Measurements from ENCODE around the gene SPTAN1.

The SPTAN1 gene

GRCh38 chr9:128607642-128608350, 55.4 kb downstream of the SPTAN1 start:
- peak; percentile 99 for DNase-seq

DNA sequence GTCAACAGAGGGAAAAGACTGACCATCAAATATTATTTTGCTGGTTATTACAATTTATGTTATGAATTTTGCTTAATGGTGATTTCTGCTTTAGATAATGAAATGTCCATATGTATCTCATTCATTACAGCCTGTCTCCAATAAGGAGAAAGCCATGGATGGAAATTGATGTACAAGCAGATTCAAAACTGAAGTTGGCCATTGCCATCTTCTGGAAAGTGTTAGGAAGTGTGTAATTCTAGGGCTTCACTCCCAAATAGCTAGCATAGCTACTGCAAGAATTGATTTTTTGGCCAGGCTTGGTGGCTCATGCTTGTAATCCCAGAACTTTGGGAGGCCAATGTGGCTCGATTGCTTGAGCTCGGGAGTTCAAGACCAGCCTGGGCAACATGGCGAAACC, 58.5 kb downstream of the SPTAN1 start:
- no peak for DNase-seq

- DNase-seq: no peak
Measured at GRCh38 chr9:128611600-128612394, 59.4 kb downstream of the SPTAN1 start.

- no peak for DNase-seq
Measured at GRCh38 chr9:128614728-128615127, 62.3 kb downstream of the SPTAN1 start.

GRCh38 chr9:128615571-128615970, 63.2 kb downstream of the SPTAN1 start:
- DNase-seq: no peak

DNA sequence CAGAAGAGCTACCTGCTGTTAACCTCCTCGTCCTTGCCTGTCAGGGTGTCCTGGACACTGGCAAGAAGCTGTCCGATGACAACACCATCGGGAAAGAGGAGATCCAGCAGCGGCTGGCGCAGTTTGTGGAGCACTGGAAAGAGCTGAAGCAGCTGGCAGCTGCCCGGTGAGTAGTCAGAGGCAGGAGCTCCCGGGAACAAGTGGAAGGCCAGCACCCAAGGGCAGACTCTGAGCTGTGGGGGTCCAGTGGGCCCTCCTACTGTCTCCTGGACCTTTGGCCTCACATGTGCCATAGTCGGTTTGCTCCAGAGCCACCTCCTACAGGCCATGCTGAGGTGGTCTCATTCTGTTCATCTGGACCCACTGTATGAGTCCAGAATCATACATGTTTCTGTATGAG, 65.6 kb downstream of the SPTAN1 start:
- DNase-seq: no peak

DNA sequence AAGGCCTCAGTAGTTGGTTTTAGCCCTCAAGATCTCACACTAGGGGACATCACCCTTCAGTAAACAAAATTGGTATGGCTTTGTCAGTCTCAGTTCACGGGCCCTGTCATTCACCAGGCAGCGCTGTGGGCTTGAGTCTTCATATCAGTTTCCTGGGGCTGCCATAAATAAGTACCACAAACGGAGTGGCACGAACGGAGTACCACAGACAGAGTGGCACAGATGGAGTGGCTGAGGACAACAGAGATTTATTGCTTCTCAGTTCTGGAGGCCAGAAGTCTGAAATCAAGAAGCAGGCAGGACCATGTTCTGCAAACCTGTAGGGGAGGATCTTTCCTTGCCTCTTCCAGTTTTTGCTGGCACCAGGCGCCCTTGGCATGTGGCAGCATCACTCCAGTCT, 66.7 kb downstream of the SPTAN1 start:
- no peak for DNase-seq

GRCh38 chr9:128619779-128620178, 67.4 kb downstream of the SPTAN1 start:
- no peak for DNase-seq

GRCh38 chr9:128621730-128622455, 69.5 kb downstream of the SPTAN1 start:
- no peak for DNase-seq

DNA sequence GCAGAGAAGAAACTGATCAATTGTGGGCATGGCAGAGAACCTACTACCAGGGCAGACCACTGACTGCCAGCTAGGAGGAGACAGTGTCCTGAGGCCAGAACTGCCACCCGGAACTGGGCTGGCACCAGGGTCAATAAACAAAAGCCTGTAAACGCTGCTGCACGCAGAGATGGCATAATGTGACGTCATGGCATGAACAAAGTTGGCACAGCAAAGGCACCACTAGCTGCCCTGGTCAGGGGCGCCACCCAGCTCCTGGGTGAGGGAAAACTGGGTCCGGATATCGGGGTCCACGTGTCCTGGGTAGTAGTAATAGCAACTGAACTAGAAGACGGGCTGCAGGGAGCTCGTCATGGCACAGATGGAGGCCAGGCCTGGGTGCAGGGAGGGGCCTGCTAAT, 72.2 kb downstream of the SPTAN1 start:
- no peak for DNase-seq

- DNase-seq: no peak
Measured at GRCh38 chr9:128625391-128626146, 73.2 kb downstream of the SPTAN1 start.

- no peak for DNase-seq
Measured at GRCh38 chr9:128626181-128626580, 73.8 kb downstream of the SPTAN1 start.

GRCh38 chr9:128627127-128627715, 74.8 kb downstream of the SPTAN1 start:
- no peak for DNase-seq

DNA sequence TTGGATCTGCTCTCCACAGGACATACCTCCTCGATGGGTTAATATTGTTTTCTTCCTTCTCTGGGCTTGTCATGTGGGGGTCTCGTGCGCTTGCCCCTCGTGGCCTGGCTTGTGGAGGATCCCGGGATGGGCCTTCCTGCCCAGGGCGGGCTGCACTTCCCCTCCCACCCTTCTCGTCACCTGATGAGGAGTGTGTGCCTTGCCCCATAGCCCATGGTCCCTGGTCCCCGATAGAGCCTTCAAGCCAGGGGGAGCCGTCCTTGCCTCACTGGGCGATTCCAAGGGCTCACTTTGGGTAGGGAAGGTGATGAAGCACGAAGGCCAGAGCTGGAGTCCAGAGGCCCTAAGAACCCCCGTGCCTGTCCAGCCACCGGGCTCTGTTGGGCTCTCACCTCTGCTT, 75.5 kb downstream of the SPTAN1 start:
- DNase-seq: no peak

DNA sequence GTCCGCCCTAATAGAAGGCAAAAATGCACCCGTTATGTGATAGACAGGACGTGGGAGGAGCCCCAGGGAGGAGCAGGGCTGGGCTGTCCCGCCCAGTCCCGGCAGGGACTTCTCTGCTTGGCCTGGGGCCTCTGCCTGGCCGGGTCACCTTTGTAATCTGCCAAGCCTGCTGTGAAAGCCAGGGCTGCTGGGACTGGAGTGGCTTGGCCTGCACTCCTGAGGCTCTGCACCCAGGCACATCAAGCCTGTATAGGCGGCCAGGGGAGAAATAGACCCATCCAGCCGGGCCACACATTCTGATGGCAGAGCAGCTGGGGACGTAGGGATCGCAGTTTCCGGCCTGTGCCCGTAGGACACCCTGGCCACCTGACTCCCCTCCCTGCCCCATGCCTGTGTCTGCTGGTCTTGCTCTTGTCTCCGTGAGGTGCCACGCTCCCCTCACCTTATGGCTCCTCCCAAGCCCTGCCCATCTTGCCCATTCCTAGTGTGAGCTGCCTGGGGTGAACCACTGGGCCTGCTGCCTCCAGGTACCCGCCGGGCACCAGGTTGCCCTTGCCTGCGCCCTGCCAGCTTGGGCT, 76.2 kb downstream of the SPTAN1 start:
- DNase-seq: no peak

DNA sequence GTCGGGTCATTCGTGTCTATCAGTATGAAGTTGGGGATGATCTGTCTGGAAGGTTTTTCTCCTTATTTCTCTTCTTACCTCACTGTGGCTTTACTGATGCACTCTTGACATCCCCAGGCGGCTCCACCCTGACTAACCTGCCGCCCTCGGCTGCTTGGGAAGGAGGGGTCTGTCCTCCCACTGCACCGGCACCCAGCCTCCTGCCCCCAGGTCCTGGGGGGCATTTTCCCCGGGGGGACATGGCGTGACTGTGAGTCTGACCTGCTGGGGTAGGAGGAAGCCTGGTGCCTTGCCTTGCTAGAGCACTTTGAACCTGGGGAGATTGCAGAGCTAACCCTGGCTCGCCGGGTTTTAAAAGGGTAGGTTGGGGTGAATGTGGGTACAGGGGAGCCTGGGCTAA, 76.7 kb downstream of the SPTAN1 start:
- no peak for DNase-seq

DNA sequence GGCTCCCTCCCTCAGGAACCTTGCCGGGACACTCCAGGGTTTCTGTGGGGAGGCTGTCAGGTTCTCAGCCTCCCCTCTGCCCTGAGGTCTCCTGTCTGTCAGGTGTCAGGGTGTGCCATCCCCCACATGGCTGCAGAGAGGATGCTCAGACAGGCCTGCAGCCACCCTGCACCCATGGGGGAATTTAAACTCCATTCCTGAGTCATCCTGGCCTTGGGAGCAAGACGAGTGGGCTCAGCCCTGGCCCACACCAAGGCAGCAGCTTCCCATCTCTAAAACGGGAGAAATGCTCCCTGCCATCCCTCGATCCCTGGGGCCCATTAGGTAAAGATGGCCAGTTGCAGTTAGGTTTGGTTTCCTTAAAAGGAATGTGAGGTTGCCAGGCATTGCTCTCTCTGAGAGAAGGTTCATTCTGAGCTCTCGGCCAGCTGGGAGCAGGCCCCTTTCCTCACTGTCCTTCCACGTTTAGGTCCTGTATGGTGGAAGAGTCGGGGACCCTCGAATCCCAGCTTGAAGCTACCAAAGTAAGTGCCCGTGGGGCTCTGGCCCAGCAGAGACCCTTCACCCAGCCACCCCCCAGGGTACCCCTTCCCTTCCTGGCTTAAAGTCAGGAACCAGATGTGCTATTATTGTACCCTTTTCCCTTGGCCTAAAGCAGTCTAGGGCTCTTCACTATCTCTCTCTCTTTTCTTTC, 77.6 kb downstream of the SPTAN1 start:
- no peak for DNase-seq

DNA sequence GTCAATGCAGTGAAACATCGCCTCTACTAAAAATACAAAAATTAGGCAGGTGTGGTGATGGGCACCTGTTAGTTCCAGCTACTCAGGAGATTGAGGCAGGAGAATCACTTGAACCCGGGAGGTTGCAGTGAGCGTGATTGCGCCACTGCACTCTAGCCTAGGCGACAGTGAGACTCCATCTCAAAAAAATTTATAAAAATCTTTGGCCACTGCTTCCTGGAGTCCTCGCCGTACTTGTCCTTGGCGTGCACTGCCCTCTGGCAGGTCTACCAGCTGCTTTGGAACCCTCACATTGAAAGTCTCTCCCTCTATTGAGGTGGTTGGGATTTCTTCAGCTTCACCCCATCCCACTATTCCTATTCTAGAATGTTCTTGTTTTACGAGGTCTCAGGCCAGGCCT, 79.2 kb downstream of the SPTAN1 start:
- DNase-seq: no peak

DNA sequence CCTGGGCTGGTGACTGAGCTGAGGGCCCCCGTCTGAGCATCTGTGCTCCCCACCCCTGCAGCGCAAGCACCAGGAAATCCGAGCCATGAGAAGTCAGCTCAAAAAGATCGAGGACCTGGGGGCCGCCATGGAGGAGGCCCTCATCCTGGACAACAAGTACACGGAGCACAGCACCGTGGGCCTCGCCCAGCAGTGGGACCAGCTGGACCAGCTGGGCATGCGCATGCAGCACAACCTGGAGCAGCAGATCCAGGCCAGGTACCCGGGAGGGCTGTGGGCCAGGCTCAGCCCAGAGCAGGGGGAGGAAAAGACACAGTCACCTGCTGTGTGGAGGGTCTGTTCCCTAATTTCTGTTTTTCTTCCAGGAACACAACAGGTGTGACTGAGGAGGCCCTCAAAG, 79.7 kb downstream of the SPTAN1 start:
- DNase-seq: no peak

DNA sequence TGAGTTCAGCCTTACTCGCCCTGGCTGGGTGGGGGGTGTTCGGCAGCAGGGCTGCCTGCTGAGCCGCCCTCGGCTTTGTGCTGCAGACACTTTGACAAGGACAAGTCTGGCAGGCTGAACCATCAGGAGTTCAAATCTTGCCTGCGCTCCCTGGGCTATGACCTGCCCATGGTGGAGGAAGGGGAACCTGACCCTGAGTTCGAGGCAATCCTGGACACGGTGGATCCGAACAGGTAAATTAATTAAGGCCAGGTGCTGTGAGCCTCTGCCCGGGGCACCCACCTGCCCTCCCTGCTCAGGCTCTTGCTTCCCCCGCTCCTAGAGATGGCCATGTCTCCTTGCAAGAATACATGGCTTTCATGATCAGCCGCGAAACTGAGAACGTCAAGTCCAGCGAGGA, 80.1 kb downstream of the SPTAN1 start:
- no peak for DNase-seq

DNA sequence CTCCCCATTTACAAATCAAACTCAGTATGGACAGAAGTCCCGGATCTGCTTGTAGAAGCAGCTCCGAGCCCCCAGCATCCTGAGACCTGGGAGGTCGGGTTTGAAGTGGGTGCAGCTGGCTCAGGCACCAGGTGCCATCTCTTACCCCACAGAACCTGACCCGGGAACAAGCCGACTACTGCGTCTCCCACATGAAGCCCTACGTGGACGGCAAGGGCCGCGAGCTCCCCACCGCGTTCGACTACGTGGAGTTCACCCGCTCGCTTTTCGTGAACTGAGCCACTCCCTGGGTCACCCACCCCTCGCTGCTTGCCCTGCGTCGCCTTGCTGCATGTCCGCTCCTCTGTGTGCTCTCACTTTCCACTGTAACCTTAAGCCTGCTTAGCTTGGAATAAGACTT, 80.7 kb downstream of the SPTAN1 start:
- no peak for DNase-seq

DNA sequence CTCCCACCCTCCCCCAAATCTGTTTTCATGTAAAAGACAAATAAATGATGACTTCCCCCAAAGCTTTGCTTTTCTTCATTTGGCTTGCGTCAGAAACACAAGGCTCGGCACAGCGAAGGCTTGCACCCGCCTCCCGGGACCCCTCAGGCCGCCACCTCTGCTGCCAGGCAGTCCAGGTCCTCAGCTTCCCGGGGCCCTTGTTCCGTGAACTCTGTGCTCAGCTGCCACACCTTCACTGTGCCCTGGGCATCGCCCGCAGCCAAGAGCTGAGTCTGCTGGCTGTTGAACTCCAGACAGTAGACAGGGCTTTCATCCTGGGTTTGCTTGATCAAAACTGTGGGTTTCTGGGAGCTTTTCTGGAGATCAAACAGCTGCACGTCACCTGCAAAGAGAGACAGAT, 81.2 kb downstream of the SPTAN1 start:
- DNase-seq: no peak
